HepG2 (cell line): ENCODE measurements around the gene ZBTB48. TPM values are rescaled to one million over a fixed set of nuclear protein-coding genes. Genes with fewer than 3 reads are reported as not detected.

ENCODE experiments used
- CEBPG ChIP-seq: IDR thresholded peaks from 2 replicates; pipeline ENCODE4 v1.6.1; 2016
- CREB1 ChIP-seq, 2 experiments: fragments of 450-650 bp in 1 of 2; IDR thresholded peaks; 2 replicates each; pipeline ENCODE4 v1.6.1; 2016 to 2017; ENCODE audit warnings: control low read depth in 1 of 2, mild to moderate bottlenecking in 1 of 2, missing compliant biosample characterization in 1 of 2, missing genetic modification characterization in 1 of 2
- HMGXB3 ChIP-seq: sonication (generic); formaldehyde crosslinking; IDR thresholded peaks from 2 replicates; pipeline ENCODE4 v1.4.0; 2020; ENCODE audit warnings: missing genetic modification reagents, borderline replicate concordance
- MEF2D ChIP-seq: sonication (generic); formaldehyde crosslinking; IDR thresholded peaks from 2 replicates; pipeline ENCODE4 v1.5.1; 2020; ENCODE audit warnings: mild to moderate bottlenecking, missing genetic modification reagents
- RFX5 ChIP-seq: IDR thresholded peaks from 2 replicates; pipeline ENCODE4 v1.6.1; 2011; ENCODE audit warnings: low read depth, low read length, improper control_type of control experiment
- ZFP82 ChIP-seq: sonication (generic); formaldehyde crosslinking; IDR thresholded peaks from 2 replicates; pipeline ENCODE4 v1.5.1; 2020; ENCODE audit warnings: mild to moderate bottlenecking, missing genetic modification reagents, borderline replicate concordance
- ZNF510 ChIP-seq: sonication (generic); formaldehyde crosslinking; IDR thresholded peaks from 2 replicates; pipeline ENCODE4 v1.4.0; 2020; ENCODE audit warnings: low read depth, mild to moderate bottlenecking, missing genetic modification reagents
- ZNF768 ChIP-seq: sonication (generic); formaldehyde crosslinking; IDR thresholded peaks from 2 replicates; pipeline ENCODE4 v1.4.0; 2020; ENCODE audit warnings: missing genetic modification reagents
- ZNF883 ChIP-seq: sonication (generic); formaldehyde crosslinking; IDR thresholded peaks from 2 replicates; pipeline ENCODE4 v1.5.1; 2020; ENCODE audit warnings: mild to moderate bottlenecking, missing genetic modification reagents; ENCODE audit errors: not compliant biosample characterization
- polyA plus RNA-seq, 8 experiments: library from polyadenylated mRNA; depleted of rRNA in 3 of 8; stranded (reverse) in 7 of 8; unstranded in 1 of 8; fragments of >200 nt; fragmentation: Illumina TruSeq in 4 of 8; extraction: Trizol in 4 of 8; gene quantifications; 2 replicates each; pipeline versions ENCODE4 v1.2.1 to v1.2.3, GENCODE V29; 2011 to 2016; ENCODE audit warnings: low read depth in 4 of 8, missing spikeins in 1 of 8, mixed read lengths in 1 of 8; ENCODE audit not compliant: insufficient read depth in 1 of 8
- total RNA-seq, 5 experiments: library from RNA; depleted of rRNA; stranded (reverse); fragments of >200 nt; fragmentation: Illumina TruSeq; extraction: Trizol; gene quantifications; 2 replicates each; pipeline ENCODE4 v1.2.3, GENCODE V29; 2016; ENCODE audit warnings: low read depth in 1 of 5
- TF ChIP-seq, protein P1 (sequence below): sonication (generic); formaldehyde crosslinking; IDR thresholded peaks from 2 replicates; pipeline ENCODE4 v1.5.0; 2020; ENCODE audit warnings: missing genetic modification reagents

Gene ZBTB48
- total and polyA plus RNA-seq, 2 of the 13 experiments (the other 11 are each of a cell fraction or from before 2014, with no cell fraction given), result 13.0 to 17.1 TPM

- TF ChIP-seq HMGXB3 (CRISPR knock-in tag) (0 out of 2 replicates have a peak, but pooled peaks have one; percentile 19), CREB1 (IDR thresholded peaks at IDR 0.05) (peak; percentile 97), CREB1 (CRISPR knock-in tag; IDR thresholded peaks at IDR 0.05) (peak; percentile 97), RFX5 (peak; percentile 60; the same call in 1 of the 2 replicates), ZNF768 (CRISPR knock-in tag) (no peak), MEF2D (CRISPR knock-in tag) (no peak), ZFP82 (CRISPR knock-in tag) (peak; percentile 63; the same call in 1 of the 2 replicates), ZNF510 (CRISPR knock-in tag) (0 out of 2 replicates have a peak, but pooled peaks have one; percentile 44), CEBPG (CRISPR knock-in tag) (no peak), ZNF883 (CRISPR knock-in tag) (peak; percentile 61)
- TF ChIP-seq, protein P1, sequence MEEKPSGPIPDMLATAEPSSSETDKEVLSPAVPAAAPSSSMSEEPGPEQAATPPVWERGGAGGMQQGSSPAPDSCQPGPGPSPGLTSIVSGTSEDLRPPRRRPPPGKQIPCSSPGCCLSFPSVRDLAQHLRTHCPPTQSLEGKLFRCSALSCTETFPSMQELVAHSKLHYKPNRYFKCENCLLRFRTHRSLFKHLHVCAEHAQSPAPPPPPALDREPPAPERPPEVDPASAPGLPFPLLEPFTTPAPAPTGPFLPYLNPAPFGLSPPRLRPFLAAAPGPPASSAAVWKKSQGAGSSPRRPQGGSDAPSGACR (CRISPR knock-in tag), result peak; percentile 73
Observed at GRCh38 chr1:6579374-6580118, at the start of gene ZBTB48 (continued).
